ENCODE data around the gene MAP1LC3C.
A peak's percentile ranks its signal among the peaks of the same experiment; 100 is the strongest.

The MAP1LC3C gene

GRCh38 chr1:241999026-241999425, at the start of gene MAP1LC3C:
MAP1LC3C (minus strand) TSS chr1:241999098; CDS start chr1:241999008, 90 bp downstream.
- no peak for DNase-seq

- no peak for DNase-seq
These were observed 44.3 kb upstream of the MAP1LC3C start for GRCh38 chr1:242043165-242043564.

GRCh38 chr1:242034392-242034791, 35.5 kb upstream of the MAP1LC3C start:
- DNase-seq = no peak

- no peak for DNase-seq
These were observed 34.5 kb upstream of the MAP1LC3C start for GRCh38 chr1:242033447-242033846.

GRCh38 chr1:242030071-242030470, 31.2 kb upstream of the MAP1LC3C start:
- DNase-seq = no peak

- no peak for DNase-seq
These were observed 26.8 kb upstream of the MAP1LC3C start for GRCh38 chr1:242025681-242026080.

GRCh38 chr1:242023805-242024204, 24.9 kb upstream of the MAP1LC3C start:
- DNase-seq = no peak

- no peak for DNase-seq
These were observed 20.1 kb upstream of the MAP1LC3C start for GRCh38 chr1:242019018-242019417.

- DNase-seq = peak; percentile 70
These were observed 18.8 kb upstream of the MAP1LC3C start for GRCh38 chr1:242017580-242018233.

GRCh38 chr1:242016479-242016878, 17.6 kb upstream of the MAP1LC3C start:
- peak; percentile 11 for DNase-seq

- DNase-seq = no peak
These were observed 13.2 kb upstream of the MAP1LC3C start for GRCh38 chr1:242011894-242012660.

GRCh38 chr1:242008826-242009495, 10.1 kb upstream of the MAP1LC3C start:
- DNase-seq = no peak

GRCh38 chr1:242006976-242007375, 8.1 kb upstream of the MAP1LC3C start:
- no peak for DNase-seq

GRCh38 chr1:242005866-242006535, 7.1 kb upstream of the MAP1LC3C start:
- no peak for DNase-seq

- no peak for DNase-seq
These were observed 6.0 kb upstream of the MAP1LC3C start for GRCh38 chr1:242004751-242005495.

GRCh38 chr1:242002510-242002909, 3.6 kb upstream of the MAP1LC3C start:
- DNase-seq = no peak

- DNase-seq = no peak
These were observed 3.2 kb upstream of the MAP1LC3C start for GRCh38 chr1:242002072-242002471.

- DNase-seq = no peak
These were observed 1.5 kb upstream of the MAP1LC3C start for GRCh38 chr1:242000434-242000833.

GRCh38 chr1:241998412-241998921, 431 bp downstream of the MAP1LC3C start:
- DNase-seq = no peak

GRCh38 chr1:241997401-241997998, 1.4 kb downstream of the MAP1LC3C start:
- DNase-seq = no peak

- DNase-seq = no peak
These were observed 4.7 kb downstream of the MAP1LC3C start for GRCh38 chr1:241994171-241994570.

- DNase-seq = no peak
These were observed 6.2 kb downstream of the MAP1LC3C start for GRCh38 chr1:241992734-241993133.
